A549 (cell line): ENCODE results near the gene LCE3D.
"Not testable (repeated sequence)": the region's sequence is repeated elsewhere in the genome, so short reads cannot be mapped to it uniquely, and the experiment has no call there.

ENCODE experiments used
- EP300 ChIP-seq, 2 experiments: fragments of >200 bp; sonication (Bioruptor Twin); formaldehyde crosslinking; IDR thresholded peaks; 2 replicates in 1 of 2; 3 replicates in 1 of 2; pipeline ENCODE4 v1.6.1; 2016 to 2017
- ZNF302 ChIP-seq: fragments of 250-450 bp; sonication (Bioruptor Pico); IDR thresholded peaks from 2 replicates; pipeline ENCODE4 v1.9.0; 2021; ENCODE audit warnings: inconsistent platforms, mild to moderate bottlenecking, moderate library complexity
- TF ChIP-seq, protein P1 (sequence below): fragments of >200 bp; sonication (Bioruptor Twin); formaldehyde crosslinking; IDR thresholded peaks from 3 replicates; pipeline ENCODE4 v1.5.1; 2016
- TF ChIP-seq, protein P2 (sequence below): fragments of >200 bp; sonication (Bioruptor Twin); formaldehyde crosslinking; IDR thresholded peaks from 3 replicates; pipeline ENCODE4 v1.6.1; 2016

GRCh38 chr1:152579526-152579925, 790 bp downstream of the LCE3D start:
- TF ChIP-seq, protein P1, sequence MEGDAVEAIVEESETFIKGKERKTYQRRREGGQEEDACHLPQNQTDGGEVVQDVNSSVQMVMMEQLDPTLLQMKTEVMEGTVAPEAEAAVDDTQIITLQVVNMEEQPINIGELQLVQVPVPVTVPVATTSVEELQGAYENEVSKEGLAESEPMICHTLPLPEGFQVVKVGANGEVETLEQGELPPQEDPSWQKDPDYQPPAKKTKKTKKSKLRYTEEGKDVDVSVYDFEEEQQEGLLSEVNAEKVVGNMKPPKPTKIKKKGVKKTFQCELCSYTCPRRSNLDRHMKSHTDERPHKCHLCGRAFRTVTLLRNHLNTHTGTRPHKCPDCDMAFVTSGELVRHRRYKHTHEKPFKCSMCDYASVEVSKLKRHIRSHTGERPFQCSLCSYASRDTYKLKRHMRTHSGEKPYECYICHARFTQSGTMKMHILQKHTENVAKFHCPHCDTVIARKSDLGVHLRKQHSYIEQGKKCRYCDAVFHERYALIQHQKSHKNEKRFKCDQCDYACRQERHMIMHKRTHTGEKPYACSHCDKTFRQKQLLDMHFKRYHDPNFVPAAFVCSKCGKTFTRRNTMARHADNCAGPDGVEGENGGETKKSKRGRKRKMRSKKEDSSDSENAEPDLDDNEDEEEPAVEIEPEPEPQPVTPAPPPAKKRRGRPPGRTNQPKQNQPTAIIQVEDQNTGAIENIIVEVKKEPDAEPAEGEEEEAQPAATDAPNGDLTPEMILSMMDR = not testable (repeated sequence)
- TF ChIP-seq, protein P2, sequence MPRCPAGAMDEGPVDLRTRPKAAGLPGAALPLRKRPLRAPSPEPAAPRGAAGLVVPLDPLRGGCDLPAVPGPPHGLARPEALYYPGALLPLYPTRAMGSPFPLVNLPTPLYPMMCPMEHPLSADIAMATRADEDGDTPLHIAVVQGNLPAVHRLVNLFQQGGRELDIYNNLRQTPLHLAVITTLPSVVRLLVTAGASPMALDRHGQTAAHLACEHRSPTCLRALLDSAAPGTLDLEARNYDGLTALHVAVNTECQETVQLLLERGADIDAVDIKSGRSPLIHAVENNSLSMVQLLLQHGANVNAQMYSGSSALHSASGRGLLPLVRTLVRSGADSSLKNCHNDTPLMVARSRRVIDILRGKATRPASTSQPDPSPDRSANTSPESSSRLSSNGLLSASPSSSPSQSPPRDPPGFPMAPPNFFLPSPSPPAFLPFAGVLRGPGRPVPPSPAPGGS = not testable (repeated sequence)
- not testable (repeated sequence) for TF ChIP-seq EP300 (IDR thresholded peaks at IDR 0.05); ZNF302 (CRISPR knock-in tag)
